Measurements from ENCODE around the gene STARD3. TPM values are rescaled to one million over a fixed set of nuclear protein-coding genes. Genes with fewer than 3 reads are reported as not detected.
A peak's percentile ranks its signal among the peaks of the same experiment; 100 is the strongest.

The STARD3 gene
- total RNA-seq, 1 experiment from 2014 or later = 30.1 TPM

DNA sequence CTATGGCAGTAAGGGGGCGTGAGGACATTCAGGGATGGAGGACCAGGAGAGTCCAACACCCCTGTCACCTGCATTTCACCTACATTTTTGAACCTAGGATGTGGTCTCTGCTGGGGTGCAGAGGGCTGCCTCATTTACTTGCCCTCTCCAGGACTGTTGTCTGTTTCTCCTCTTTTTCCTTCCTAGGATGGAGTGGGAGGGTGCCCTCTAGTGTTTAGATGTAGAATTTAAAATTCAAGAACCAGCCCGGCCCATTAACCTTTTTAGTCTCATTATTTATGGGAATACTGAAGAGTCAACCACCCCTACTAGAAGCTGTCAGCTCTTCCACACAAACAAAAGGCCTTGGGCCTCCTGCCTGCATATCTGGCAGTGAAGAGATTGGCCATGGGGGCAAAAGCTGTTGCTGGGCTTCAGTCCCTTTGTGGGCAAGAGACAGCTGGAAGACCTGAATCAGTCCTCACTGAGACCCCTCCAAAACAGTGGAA lies 2.5 kb upstream of the STARD3 start:
- intact Hi-C loops (cut with micrococcal nuclease) = no loop called here
- peak; percentile 57 for TF ChIP-seq CTCF (IDR thresholded peaks at IDR 0.05; ENCODE audit: unreplicated experiment)
- peak; percentile 46 for DNase-seq (ENCODE audit: unreplicated experiment)
- Mint-ChIP-seq H3K9me3 (ENCODE audit: unreplicated experiment) (no peaks in the 10 kb centered on the region), H3K27ac (ENCODE audit: low read depth, unreplicated experiment) (no peak overlapping the region), H3K4me1 (ENCODE audit: insufficient read depth, unreplicated experiment) (peaks cover 20% of the 10 kb centered on the region), H3K27me3 (ENCODE audit: insufficient read depth, unreplicated experiment) (peaks cover 22% of the 10 kb centered on the region), H3K4me3 (ENCODE audit: unreplicated experiment) (no peak overlapping the region), H3K36me3 (ENCODE audit: insufficient read depth, unreplicated experiment) (no peaks in the 10 kb centered on the region)
- BruUV-seq (replicated peaks) = no TSS peak
- ChIA-PET POLR2A (interaction anchor here (0.5 to 1.2 kb wide), 5 partner anchors 8 to 90 kb away, joined by 3 to 4 read pairs (median 3); no protein-coding TSS in a partner anchor), CTCF (interaction anchor here (0.6 to 9.9 kb wide), 22 partner anchors 9 to 1826 kb away, joined by 3 to 146 read pairs (median 3); partner anchors contain the start of gene ERBB2)

- Mint-ChIP-seq H3K9me3 (ENCODE audit: unreplicated experiment) (no peaks in the 10 kb centered on the region), H3K4me1 (ENCODE audit: insufficient read depth, unreplicated experiment) (peaks cover 20% of the 10 kb centered on the region), H3K27me3 (ENCODE audit: insufficient read depth, unreplicated experiment) (peaks cover 17% of the 10 kb centered on the region), H3K4me3 (ENCODE audit: unreplicated experiment) (no peak overlapping the region), H3K27ac (ENCODE audit: low read depth, unreplicated experiment) (no peak overlapping the region), H3K36me3 (ENCODE audit: insufficient read depth, unreplicated experiment) (no peaks in the 10 kb centered on the region)
- BruUV-seq (replicated peaks) = no TSS peak
- DNase-seq (ENCODE audit: unreplicated experiment) = no peak
- CTCF ChIA-PET = interaction anchor here (0.7 to 9.9 kb wide), 7 partner anchors 14 to 98 kb away, joined by 3 to 146 read pairs (median 3); no protein-coding TSS in a partner anchor
- no peak for TF ChIP-seq CTCF (IDR thresholded peaks at IDR 0.05; ENCODE audit: unreplicated experiment)
- intact Hi-C loops (cut with micrococcal nuclease) = loop anchor here (5.0 kb wide), 2 partner anchors 52 to 117 kb away; partner anchors contain the start of gene PGAP3
- POLR2A ChIA-PET = interaction anchor here (1.0 to 2.4 kb wide), 2 partner anchors 17 to 65 kb away, joined by 4 to 16 read pairs; partner anchors contain the start of gene ERBB2
Measured at GRCh38 chr17:39635614-39636176, 1.2 kb upstream of the STARD3 start.

GRCh38 chr17:39636587-39636926 lies 387 bp upstream of the STARD3 start:
- Mint-ChIP-seq H3K27ac (ENCODE audit: low read depth, unreplicated experiment) (peak overlapping the region; percentile 97), H3K4me3 (ENCODE audit: unreplicated experiment) (peak overlapping the region; percentile 93), H3K36me3 (ENCODE audit: insufficient read depth, unreplicated experiment) (no peaks in the 10 kb centered on the region), H3K27me3 (ENCODE audit: insufficient read depth, unreplicated experiment) (peaks cover 9% of the 10 kb centered on the region), H3K9me3 (ENCODE audit: unreplicated experiment) (no peaks in the 10 kb centered on the region), H3K4me1 (ENCODE audit: insufficient read depth, unreplicated experiment) (peaks cover 20% of the 10 kb centered on the region)
- intact Hi-C loops (cut with micrococcal nuclease) = loop anchor here (5.0 kb wide), 2 partner anchors 51 to 116 kb away; partner anchors contain the start of gene PGAP3
- ChIA-PET CTCF (interaction anchor here (9.9 kb wide), 1 partner anchor 15 kb away, joined by 146 read pairs; no protein-coding TSS in a partner anchor), POLR2A (interaction anchor here (0.6 to 2.4 kb wide), 9 partner anchors 11 to 885 kb away, joined by 3 to 16 read pairs (median 3); partner anchors contain the start of genes ERBB2 and PSMD3)
- TF ChIP-seq CTCF (IDR thresholded peaks at IDR 0.05; ENCODE audit: unreplicated experiment) = no peak
- BruUV-seq (replicated peaks) = TSS peak; percentile 77
- DNase-seq (ENCODE audit: unreplicated experiment) = no peak

DNA sequence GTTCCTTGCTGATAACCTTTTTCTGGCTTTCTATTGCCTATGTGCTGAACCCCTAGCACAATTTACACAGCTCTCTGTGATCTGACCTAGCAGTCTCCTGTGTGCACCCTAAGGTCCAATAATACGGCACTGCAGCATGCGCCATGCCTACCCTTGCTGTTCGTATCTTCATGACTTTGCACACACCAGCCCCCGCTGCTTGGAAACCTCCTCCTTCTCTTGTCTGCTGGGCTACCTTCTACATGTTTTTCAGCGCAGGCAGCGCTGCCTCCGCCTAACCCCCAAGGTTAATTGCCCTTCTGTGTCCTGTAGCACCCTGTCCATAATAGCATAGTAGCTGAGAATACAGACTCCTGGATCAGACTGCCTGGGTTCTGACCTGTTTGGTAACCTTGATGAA lies 1.4 kb downstream of the STARD3 start:
- Mint-ChIP-seq H3K27ac (ENCODE audit: low read depth, unreplicated experiment) (peak overlapping the region; percentile 97), H3K9me3 (ENCODE audit: unreplicated experiment) (no peaks in the 10 kb centered on the region), H3K4me3 (ENCODE audit: unreplicated experiment) (peak overlapping the region; percentile 93), H3K4me1 (ENCODE audit: insufficient read depth, unreplicated experiment) (peaks cover 27% of the 10 kb centered on the region), H3K27me3 (ENCODE audit: insufficient read depth, unreplicated experiment) (no peaks in the 10 kb centered on the region), H3K36me3 (ENCODE audit: insufficient read depth, unreplicated experiment) (no peaks in the 10 kb centered on the region)
- no peak for TF ChIP-seq CTCF (IDR thresholded peaks at IDR 0.05; ENCODE audit: unreplicated experiment)
- POLR2A ChIA-PET = interaction anchor here (1.1 to 2.4 kb wide), 6 partner anchors 20 to 343 kb away, joined by 3 to 16 read pairs (median 6); partner anchors contain the start of genes ERBB2, PGAP3 and PSMD3
- intact Hi-C loops (cut with micrococcal nuclease) = loop anchor here (5.0 kb wide), 2 partner anchors 49 to 114 kb away; partner anchors contain the start of gene PGAP3
- CTCF ChIA-PET = interaction anchor here (0.6 to 9.9 kb wide), 8 partner anchors 14 to 523 kb away, joined by 3 to 146 read pairs (median 4); partner anchors contain the start of gene MIEN1
- DNase-seq (ENCODE audit: unreplicated experiment) = no peak
- BruUV-seq (replicated peaks) = no TSS peak
